Measurements from ENCODE around the gene HUWE1. TPM values are rescaled to one million over a fixed set of nuclear protein-coding genes. Genes with fewer than 3 reads are reported as not detected.
A peak's percentile ranks its signal among the peaks of the same experiment; 100 is the strongest.

The HUWE1 gene
- total RNA-seq, 1 experiment from 2014 or later, result 222 TPM

GRCh38 chrX:53681661-53682060 is 4.9 kb downstream of the HUWE1 start:
- BruUV-seq (replicated peaks), result no TSS peak
- Histone ChIP-seq H3K27ac (ENCODE audit: low read depth, low read length, poor library complexity, severe bottlenecking) (no peak overlapping the region), H3K9me3 (ENCODE audit: low read depth, low read length, poor library complexity, severe bottlenecking) (no peaks in the 10 kb centered on the region), H3K36me3 (ENCODE audit: insufficient read depth, low read length, poor library complexity, severe bottlenecking) (peaks cover 29% of the 10 kb centered on the region), H3K4me1 (ENCODE audit: insufficient read depth, low read length, poor library complexity, severe bottlenecking) (no peaks in the 10 kb centered on the region), H3K27me3 (replicated peaks; ENCODE audit: insufficient read depth, low read depth, low read length, poor library complexity) (no peaks in the 10 kb centered on the region), H3K4me3 (ENCODE audit: low read depth, low read length, poor library complexity, severe bottlenecking) (peak overlapping the region; percentile 67)
- intact Hi-C loops (cut with micrococcal nuclease; ENCODE audit: unreplicated experiment), result loop anchor here (10.0 kb wide), 1 partner anchor 153 kb away; no protein-coding TSS in a partner anchor
- TF ChIP-seq EZH2 (IDR thresholded peaks at IDR 0.05; ENCODE audit: borderline replicate concordance, low read depth, low read length, poor library complexity, severe bottlenecking), result no peak
- TF ChIP-seq, protein P1, sequence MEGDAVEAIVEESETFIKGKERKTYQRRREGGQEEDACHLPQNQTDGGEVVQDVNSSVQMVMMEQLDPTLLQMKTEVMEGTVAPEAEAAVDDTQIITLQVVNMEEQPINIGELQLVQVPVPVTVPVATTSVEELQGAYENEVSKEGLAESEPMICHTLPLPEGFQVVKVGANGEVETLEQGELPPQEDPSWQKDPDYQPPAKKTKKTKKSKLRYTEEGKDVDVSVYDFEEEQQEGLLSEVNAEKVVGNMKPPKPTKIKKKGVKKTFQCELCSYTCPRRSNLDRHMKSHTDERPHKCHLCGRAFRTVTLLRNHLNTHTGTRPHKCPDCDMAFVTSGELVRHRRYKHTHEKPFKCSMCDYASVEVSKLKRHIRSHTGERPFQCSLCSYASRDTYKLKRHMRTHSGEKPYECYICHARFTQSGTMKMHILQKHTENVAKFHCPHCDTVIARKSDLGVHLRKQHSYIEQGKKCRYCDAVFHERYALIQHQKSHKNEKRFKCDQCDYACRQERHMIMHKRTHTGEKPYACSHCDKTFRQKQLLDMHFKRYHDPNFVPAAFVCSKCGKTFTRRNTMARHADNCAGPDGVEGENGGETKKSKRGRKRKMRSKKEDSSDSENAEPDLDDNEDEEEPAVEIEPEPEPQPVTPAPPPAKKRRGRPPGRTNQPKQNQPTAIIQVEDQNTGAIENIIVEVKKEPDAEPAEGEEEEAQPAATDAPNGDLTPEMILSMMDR (conservative IDR thresholded peaks at IDR 0.05; ENCODE audit: low read depth, low read length), result no peak
- ChIA-PET CTCF (no interaction called here), POLR2A (ENCODE audit: low non-redundant PET) (no interaction called here)
- DNase-seq (ENCODE audit: low spot score), result no peak

DNA sequence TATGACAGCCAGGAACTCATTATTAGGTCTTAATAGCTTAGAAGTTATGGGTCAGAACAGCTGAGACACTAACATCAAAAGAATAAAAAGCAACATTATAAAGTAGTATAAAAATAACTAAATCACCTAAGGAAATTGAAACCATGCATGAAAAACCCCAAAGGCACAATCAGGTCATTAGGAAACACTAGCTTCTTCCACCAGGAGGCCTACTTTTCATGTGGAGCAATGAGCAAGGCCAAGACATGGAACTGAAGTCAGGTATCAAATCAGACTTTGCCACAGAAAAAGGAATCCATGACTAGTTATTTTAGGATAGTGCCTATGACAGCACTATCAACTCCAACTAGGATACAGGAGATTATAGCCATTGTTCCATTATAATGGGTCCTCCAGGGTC is 7.9 kb downstream of the HUWE1 start:
- intact Hi-C loops (cut with micrococcal nuclease; ENCODE audit: unreplicated experiment), result no loop called here
- Histone ChIP-seq H3K4me1 (ENCODE audit: insufficient read depth, low read length, poor library complexity, severe bottlenecking) (no peaks in the 10 kb centered on the region), H3K27ac (ENCODE audit: low read depth, low read length, poor library complexity, severe bottlenecking) (no peak overlapping the region), H3K27me3 (replicated peaks; ENCODE audit: insufficient read depth, low read depth, low read length, poor library complexity) (no peaks in the 10 kb centered on the region), H3K36me3 (ENCODE audit: insufficient read depth, low read length, poor library complexity, severe bottlenecking) (peaks cover 40% of the 10 kb centered on the region), H3K9me3 (ENCODE audit: low read depth, low read length, poor library complexity, severe bottlenecking) (no peaks in the 10 kb centered on the region), H3K4me3 (ENCODE audit: low read depth, low read length, poor library complexity, severe bottlenecking) (no peak overlapping the region)
- POLR2A ChIA-PET (ENCODE audit: low non-redundant PET), result interaction anchor here (0.8 kb wide), 1 partner anchor 336 kb away, joined by 3 read pairs; no protein-coding TSS in a partner anchor
- CTCF ChIA-PET, result no interaction called here
- peak; percentile 15 for DNase-seq (ENCODE audit: low spot score)
- BruUV-seq (replicated peaks), result no TSS peak
- TF ChIP-seq, protein P1 (conservative IDR thresholded peaks at IDR 0.05; ENCODE audit: low read depth, low read length), result 0 out of 2 replicates have a peak, but pooled peaks have one; percentile 38
- TF ChIP-seq EZH2 (IDR thresholded peaks at IDR 0.05; ENCODE audit: borderline replicate concordance, low read depth, low read length, poor library complexity, severe bottlenecking), result no peak

GRCh38 chrX:53677286-53677685 is 9.2 kb downstream of the HUWE1 start:
- Histone ChIP-seq H3K27ac (ENCODE audit: low read depth, low read length, poor library complexity, severe bottlenecking) (no peak overlapping the region), H3K27me3 (replicated peaks; ENCODE audit: insufficient read depth, low read depth, low read length, poor library complexity) (no peaks in the 10 kb centered on the region), H3K4me1 (ENCODE audit: insufficient read depth, low read length, poor library complexity, severe bottlenecking) (no peaks in the 10 kb centered on the region), H3K4me3 (ENCODE audit: low read depth, low read length, poor library complexity, severe bottlenecking) (no peak overlapping the region), H3K9me3 (ENCODE audit: low read depth, low read length, poor library complexity, severe bottlenecking) (no peaks in the 10 kb centered on the region), H3K36me3 (ENCODE audit: insufficient read depth, low read length, poor library complexity, severe bottlenecking) (peaks cover 40% of the 10 kb centered on the region)
- DNase-seq (ENCODE audit: low spot score), result no peak
- intact Hi-C loops (cut with micrococcal nuclease; ENCODE audit: unreplicated experiment), result no loop called here
- TF ChIP-seq, protein P1 (conservative IDR thresholded peaks at IDR 0.05; ENCODE audit: low read depth, low read length), result no peak
- no peak for TF ChIP-seq EZH2 (IDR thresholded peaks at IDR 0.05; ENCODE audit: borderline replicate concordance, low read depth, low read length, poor library complexity, severe bottlenecking)
- ChIA-PET POLR2A (ENCODE audit: low non-redundant PET) (no interaction called here), CTCF (no interaction called here)
- no TSS peak for BruUV-seq (replicated peaks)

Data from A673 (cell line).